Ishikawa (cell line): Measurements from ENCODE around the gene TMEM242.

Source experiments
- CEBPB ChIP-seq: IDR thresholded peaks from 2 replicates; pipeline ENCODE4 v1.6.1; 2012
- CREB1 ChIP-seq: IDR thresholded peaks from 2 replicates; pipeline ENCODE4 v1.6.1; 2012; ENCODE audit warnings: low read depth
- EGR1 ChIP-seq: IDR thresholded peaks from 2 replicates; pipeline ENCODE4 v1.6.1; 2012
- EP300 ChIP-seq: IDR thresholded peaks from 2 replicates; pipeline ENCODE4 v1.6.1; 2012; ENCODE audit warnings: borderline replicate concordance
- FOXM1 ChIP-seq: IDR thresholded peaks from 2 replicates; pipeline ENCODE4 v1.6.1; 2012; ENCODE audit warnings: low read depth, borderline replicate concordance
- MAX ChIP-seq: IDR thresholded peaks from 2 replicates; pipeline ENCODE4 v1.6.1; 2012
- NFIC ChIP-seq: IDR thresholded peaks from 2 replicates; pipeline ENCODE4 v1.6.1; 2012
- RAD21 ChIP-seq: IDR thresholded peaks from 2 replicates; pipeline ENCODE4 v1.6.1; 2012; ENCODE audit warnings: low read depth
- REST ChIP-seq: IDR thresholded peaks from 2 replicates; pipeline ENCODE4 v1.6.1; 2012; ENCODE audit warnings: low read depth, mild to moderate bottlenecking
- TAF1 ChIP-seq: IDR thresholded peaks from 2 replicates; pipeline ENCODE4 v1.6.1; 2012; ENCODE audit warnings: low read depth, mild to moderate bottlenecking
- TCF12 ChIP-seq: IDR thresholded peaks from 2 replicates; pipeline ENCODE4 v1.6.1; 2012; ENCODE audit warnings: low read depth
- TEAD4 ChIP-seq: IDR thresholded peaks from 2 replicates; pipeline ENCODE4 v1.6.1; 2012
- USF1 ChIP-seq: IDR thresholded peaks from 2 replicates; pipeline ENCODE4 v1.6.1; 2012
- YY1 ChIP-seq: IDR thresholded peaks from 2 replicates; pipeline ENCODE4 v1.6.1; 2012; ENCODE audit warnings: low read depth
- ZBTB7A ChIP-seq: IDR thresholded peaks from 2 replicates; pipeline ENCODE4 v1.6.1; 2012; ENCODE audit warnings: low read depth

TMEM242 gene

GRCh38 chr6:157316871-157317814 is 6.2 kb downstream of the TMEM242 start:
- TF ChIP-seq YY1 (0 out of 2 replicates have a peak, but pooled peaks have one; percentile 33), CEBPB (peak; percentile 78), RAD21 (no peak), NFIC (peak; percentile 72)

- TF ChIP-seq RAD21: peak; percentile 74
- TF ChIP-seq TCF12: no peak
Measured at GRCh38 chr6:157314705-157315321, 8.5 kb downstream of the TMEM242 start.

- TF ChIP-seq CEBPB: no peak
- no peak for TF ChIP-seq TAF1
- no peak for TF ChIP-seq CREB1
- TF ChIP-seq YY1: no peak
- no peak for TF ChIP-seq ZBTB7A
- TF ChIP-seq NFIC: no peak
- TF ChIP-seq RAD21: no peak
- no peak for TF ChIP-seq USF1
- TF ChIP-seq MAX: no peak
- TF ChIP-seq FOXM1: no peak
- no peak for TF ChIP-seq EP300
- no peak for TF ChIP-seq EGR1
- TF ChIP-seq REST: no peak
- no peak for TF ChIP-seq TEAD4
Measured at GRCh38 chr6:157313531-157314467, 9.5 kb downstream of the TMEM242 start.

- TF ChIP-seq EGR1 (no peak), CEBPB (no peak), TAF1 (no peak), CREB1 (no peak), FOXM1 (no peak), TCF12 (no peak), USF1 (no peak), REST (no peak), RAD21 (no peak), NFIC (no peak), EP300 (no peak), TEAD4 (no peak), ZBTB7A (no peak)
Measured at GRCh38 chr6:157312757-157313156, 10.6 kb downstream of the TMEM242 start.

GRCh38 chr6:157307661-157308060 is 15.7 kb downstream of the TMEM242 start:
- TF ChIP-seq TAF1 (no peak), ZBTB7A (no peak), FOXM1 (no peak), NFIC (no peak), CREB1 (no peak), TCF12 (no peak), CEBPB (no peak)
